ENCODE data around the gene PEA15.

The PEA15 gene

DNA sequence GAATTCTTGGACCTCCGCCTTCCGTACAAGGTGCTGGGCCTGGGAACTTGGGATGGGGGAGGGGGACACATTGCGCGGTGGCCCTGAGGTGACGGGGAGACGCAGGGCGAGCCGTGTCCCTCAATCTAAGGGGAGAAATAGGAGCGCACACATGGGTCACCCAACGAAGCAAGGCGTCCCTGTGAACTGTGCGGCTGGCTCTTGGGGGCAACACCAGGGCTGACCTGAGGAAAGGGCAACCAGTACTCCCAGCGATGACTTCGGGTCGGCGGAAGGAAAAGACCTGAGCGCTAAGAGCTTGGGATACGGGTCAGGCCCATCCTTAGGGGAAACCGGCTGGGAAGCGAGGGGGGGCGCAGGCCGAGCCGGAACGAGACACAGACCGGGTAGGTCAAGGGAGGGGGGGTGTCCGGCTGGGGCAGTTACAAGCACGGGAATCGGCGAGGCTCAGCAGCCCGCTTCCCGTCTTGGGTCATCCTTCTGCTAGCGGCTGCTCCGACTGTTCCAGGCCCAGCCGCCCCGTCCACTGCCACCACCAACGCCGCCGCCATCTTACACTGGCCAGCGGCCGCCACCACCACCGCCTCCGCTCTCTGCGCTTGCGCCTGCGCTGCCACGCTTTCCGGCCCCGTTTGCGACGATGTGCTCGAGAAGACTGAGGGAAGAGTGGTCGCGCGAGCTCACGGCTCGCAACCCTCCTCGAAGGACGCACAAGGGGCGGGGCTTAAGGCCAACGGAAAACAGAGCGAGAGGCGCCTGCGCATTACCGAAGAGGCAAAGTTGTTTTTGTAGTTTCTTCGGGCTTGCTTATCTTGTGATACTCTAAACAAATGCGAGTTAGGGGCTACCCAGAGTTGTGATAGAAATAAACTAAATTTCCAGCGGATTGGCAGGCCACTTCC lies 57.0 kb downstream of the PEA15 start, which contains the start of gene DCAF8 (continued):
- TF ChIP-seq, protein P1, sequence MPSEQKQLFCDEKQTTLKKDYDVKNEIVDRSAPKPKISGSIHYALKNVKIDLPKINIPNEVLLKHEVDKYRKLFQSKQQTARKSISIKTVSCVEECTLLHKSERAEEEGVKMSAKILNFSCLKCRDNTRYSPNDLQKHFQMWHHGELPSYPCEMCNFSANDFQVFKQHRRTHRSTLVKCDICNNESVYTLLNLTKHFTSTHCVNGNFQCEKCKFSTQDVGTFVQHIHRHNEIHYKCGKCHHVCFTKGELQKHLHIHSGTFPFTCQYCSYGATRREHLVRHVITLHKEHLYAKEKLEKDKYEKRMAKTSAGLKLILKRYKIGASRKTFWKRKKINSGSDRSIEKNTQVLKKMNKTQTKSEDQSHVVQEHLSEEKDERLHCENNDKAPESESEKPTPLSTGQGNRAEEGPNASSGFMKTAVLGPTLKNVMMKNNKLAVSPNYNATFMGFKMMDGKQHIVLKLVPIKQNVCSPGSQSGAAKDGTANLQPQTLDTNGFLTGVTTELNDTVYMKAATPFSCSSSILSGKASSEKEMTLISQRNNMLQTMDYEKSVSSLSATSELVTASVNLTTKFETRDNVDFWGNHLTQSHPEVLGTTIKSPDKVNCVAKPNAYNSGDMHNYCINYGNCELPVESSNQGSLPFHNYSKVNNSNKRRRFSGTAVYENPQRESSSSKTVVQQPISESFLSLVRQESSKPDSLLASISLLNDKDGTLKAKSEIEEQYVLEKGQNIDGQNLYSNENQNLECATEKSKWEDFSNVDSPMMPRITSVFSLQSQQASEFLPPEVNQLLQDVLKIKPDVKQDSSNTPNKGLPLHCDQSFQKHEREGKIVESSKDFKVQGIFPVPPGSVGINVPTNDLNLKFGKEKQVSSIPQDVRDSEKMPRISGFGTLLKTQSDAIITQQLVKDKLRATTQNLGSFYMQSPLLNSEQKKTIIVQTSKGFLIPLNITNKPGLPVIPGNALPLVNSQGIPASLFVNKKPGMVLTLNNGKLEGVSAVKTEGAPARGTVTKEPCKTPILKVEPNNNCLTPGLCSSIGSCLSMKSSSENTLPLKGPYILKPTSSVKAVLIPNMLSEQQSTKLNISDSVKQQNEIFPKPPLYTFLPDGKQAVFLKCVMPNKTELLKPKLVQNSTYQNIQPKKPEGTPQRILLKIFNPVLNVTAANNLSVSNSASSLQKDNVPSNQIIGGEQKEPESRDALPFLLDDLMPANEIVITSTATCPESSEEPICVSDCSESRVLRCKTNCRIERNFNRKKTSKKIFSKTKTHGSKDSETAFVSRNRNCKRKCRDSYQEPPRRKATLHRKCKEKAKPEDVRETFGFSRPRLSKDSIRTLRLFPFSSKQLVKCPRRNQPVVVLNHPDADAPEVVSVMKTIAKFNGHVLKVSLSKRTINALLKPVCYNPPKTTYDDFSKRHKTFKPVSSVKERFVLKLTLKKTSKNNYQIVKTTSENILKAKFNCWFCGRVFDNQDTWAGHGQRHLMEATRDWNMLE (tag by site-specific recombination; conservative IDR thresholded peaks at IDR 0.05; ENCODE audit: low read depth), result peak; percentile 9; the same call in 1 of the 2 replicates
- TF ChIP-seq ZNF221 (tag by site-specific recombination; IDR thresholded peaks at IDR 0.05; ENCODE audit: borderline replicate concordance) (no peak), RBAK (tag by site-specific recombination; IDR thresholded peaks at IDR 0.05) (no peak), ZNF548 (tag by site-specific recombination; IDR thresholded peaks at IDR 0.05) (no peak), ZNF112 (tag by site-specific recombination; IDR thresholded peaks at IDR 0.05) (no peak), ZNF623 (tag by site-specific recombination; IDR thresholded peaks at IDR 0.05) (no peak), ZBTB17 (tag by site-specific recombination; IDR thresholded peaks at IDR 0.05) (peak; percentile 93), ZNF274 (IDR thresholded peaks at IDR 0.05; ENCODE audit: low read length) (no peak), ZNF274 (tag by site-specific recombination; IDR thresholded peaks at IDR 0.05; ENCODE audit: borderline replicate concordance) (no peak), BCL11A (tag by site-specific recombination; IDR thresholded peaks at IDR 0.05; ENCODE audit: low read depth) (peak; percentile 77), ZNF473 (tag by site-specific recombination; IDR thresholded peaks at IDR 0.05) (no peak), ZNF366 (tag by site-specific recombination; conservative IDR thresholded peaks at IDR 0.05) (peak; percentile 79), HOXC10 (CRISPR knock-in tag; IDR thresholded peaks at IDR 0.05) (0 out of 2 replicates have a peak, but pooled peaks have one; percentile 42), ZNF138 (tag by site-specific recombination; IDR thresholded peaks at IDR 0.05; ENCODE audit: borderline replicate concordance) (no peak), ZNF37A (tag by site-specific recombination; IDR thresholded peaks at IDR 0.05) (no peak), OVOL3 (tag by site-specific recombination; IDR thresholded peaks at IDR 0.05) (no peak), SETDB1 (IDR thresholded peaks at IDR 0.05; ENCODE audit: insufficient read length, low read length) (no peak), ZFP69B (tag by site-specific recombination; IDR thresholded peaks at IDR 0.05) (peak; percentile 74), ZNF423 (tag by site-specific recombination; IDR thresholded peaks at IDR 0.05) (peak; percentile 44; the same call in 1 of the 2 replicates)
- TF ChIP-seq, protein P2, sequence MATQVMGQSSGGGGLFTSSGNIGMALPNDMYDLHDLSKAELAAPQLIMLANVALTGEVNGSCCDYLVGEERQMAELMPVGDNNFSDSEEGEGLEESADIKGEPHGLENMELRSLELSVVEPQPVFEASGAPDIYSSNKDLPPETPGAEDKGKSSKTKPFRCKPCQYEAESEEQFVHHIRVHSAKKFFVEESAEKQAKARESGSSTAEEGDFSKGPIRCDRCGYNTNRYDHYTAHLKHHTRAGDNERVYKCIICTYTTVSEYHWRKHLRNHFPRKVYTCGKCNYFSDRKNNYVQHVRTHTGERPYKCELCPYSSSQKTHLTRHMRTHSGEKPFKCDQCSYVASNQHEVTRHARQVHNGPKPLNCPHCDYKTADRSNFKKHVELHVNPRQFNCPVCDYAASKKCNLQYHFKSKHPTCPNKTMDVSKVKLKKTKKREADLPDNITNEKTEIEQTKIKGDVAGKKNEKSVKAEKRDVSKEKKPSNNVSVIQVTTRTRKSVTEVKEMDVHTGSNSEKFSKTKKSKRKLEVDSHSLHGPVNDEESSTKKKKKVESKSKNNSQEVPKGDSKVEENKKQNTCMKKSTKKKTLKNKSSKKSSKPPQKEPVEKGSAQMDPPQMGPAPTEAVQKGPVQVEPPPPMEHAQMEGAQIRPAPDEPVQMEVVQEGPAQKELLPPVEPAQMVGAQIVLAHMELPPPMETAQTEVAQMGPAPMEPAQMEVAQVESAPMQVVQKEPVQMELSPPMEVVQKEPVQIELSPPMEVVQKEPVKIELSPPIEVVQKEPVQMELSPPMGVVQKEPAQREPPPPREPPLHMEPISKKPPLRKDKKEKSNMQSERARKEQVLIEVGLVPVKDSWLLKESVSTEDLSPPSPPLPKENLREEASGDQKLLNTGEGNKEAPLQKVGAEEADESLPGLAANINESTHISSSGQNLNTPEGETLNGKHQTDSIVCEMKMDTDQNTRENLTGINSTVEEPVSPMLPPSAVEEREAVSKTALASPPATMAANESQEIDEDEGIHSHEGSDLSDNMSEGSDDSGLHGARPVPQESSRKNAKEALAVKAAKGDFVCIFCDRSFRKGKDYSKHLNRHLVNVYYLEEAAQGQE (tag by site-specific recombination; IDR thresholded peaks at IDR 0.05), result peak; percentile 56; the same call in 1 of the 2 replicates
- TF ChIP-seq, protein P3, sequence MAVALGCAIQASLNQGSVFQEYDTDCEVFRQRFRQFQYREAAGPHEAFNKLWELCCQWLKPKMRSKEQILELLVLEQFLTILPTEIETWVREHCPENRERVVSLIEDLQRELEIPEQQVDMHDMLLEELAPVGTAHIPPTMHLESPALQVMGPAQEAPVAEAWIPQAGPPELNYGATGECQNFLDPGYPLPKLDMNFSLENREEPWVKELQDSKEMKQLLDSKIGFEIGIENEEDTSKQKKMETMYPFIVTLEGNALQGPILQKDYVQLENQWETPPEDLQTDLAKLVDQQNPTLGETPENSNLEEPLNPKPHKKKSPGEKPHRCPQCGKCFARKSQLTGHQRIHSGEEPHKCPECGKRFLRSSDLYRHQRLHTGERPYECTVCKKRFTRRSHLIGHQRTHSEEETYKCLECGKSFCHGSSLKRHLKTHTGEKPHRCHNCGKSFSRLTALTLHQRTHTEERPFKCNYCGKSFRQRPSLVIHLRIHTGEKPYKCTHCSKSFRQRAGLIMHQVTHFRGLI (tag by site-specific recombination; IDR thresholded peaks at IDR 0.05), result no peak
- TF ChIP-seq, protein P4, sequence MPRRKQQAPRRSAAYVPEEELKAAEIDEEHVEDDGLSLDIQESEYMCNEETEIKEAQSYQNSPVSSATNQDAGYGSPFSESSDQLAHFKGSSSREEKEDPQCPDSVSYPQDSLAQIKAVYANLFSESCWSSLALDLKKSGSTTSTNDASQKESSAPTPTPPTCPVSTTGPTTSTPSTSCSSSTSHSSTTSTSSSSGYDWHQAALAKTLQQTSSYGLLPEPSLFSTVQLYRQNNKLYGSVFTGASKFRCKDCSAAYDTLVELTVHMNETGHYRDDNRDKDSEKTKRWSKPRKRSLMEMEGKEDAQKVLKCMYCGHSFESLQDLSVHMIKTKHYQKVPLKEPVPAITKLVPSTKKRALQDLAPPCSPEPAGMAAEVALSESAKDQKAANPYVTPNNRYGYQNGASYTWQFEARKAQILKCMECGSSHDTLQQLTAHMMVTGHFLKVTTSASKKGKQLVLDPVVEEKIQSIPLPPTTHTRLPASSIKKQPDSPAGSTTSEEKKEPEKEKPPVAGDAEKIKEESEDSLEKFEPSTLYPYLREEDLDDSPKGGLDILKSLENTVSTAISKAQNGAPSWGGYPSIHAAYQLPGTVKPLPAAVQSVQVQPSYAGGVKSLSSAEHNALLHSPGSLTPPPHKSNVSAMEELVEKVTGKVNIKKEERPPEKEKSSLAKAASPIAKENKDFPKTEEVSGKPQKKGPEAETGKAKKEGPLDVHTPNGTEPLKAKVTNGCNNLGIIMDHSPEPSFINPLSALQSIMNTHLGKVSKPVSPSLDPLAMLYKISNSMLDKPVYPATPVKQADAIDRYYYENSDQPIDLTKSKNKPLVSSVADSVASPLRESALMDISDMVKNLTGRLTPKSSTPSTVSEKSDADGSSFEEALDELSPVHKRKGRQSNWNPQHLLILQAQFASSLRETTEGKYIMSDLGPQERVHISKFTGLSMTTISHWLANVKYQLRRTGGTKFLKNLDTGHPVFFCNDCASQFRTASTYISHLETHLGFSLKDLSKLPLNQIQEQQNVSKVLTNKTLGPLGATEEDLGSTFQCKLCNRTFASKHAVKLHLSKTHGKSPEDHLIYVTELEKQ (tag by site-specific recombination; IDR thresholded peaks at IDR 0.05; ENCODE audit: borderline replicate concordance), result no peak; the same call in 1 of the 2 replicates
- TF ChIP-seq, protein P5, sequence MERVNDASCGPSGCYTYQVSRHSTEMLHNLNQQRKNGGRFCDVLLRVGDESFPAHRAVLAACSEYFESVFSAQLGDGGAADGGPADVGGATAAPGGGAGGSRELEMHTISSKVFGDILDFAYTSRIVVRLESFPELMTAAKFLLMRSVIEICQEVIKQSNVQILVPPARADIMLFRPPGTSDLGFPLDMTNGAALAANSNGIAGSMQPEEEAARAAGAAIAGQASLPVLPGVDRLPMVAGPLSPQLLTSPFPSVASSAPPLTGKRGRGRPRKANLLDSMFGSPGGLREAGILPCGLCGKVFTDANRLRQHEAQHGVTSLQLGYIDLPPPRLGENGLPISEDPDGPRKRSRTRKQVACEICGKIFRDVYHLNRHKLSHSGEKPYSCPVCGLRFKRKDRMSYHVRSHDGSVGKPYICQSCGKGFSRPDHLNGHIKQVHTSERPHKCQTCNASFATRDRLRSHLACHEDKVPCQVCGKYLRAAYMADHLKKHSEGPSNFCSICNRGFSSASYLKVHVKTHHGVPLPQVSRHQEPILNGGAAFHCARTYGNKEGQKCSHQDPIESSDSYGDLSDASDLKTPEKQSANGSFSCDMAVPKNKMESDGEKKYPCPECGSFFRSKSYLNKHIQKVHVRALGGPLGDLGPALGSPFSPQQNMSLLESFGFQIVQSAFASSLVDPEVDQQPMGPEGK (tag by site-specific recombination; IDR thresholded peaks at IDR 0.05), result peak; percentile 92
